ENCODE results near the gene CCDC73. TPM values are rescaled to one million over a fixed set of nuclear protein-coding genes. Genes with fewer than 3 reads are reported as not detected.

CCDC73 gene
- total RNA-seq = under 1 TPM in 1 of 4 donors, not detected in 3; 0.55 TPM

GRCh38 chr11:32794439-32794838, at the start of gene CCDC73:
Gene CCDC73, minus strand, starts transcription at chr11:32794662. Its CDS starts 34,419 bp downstream, at chr11:32760243.
- H3K27me3 ChIP-seq = no peaks in the 10 kb centered on the region
- H3K4me3 ChIP-seq = no peak within 1 kb of the TSS
- intact Hi-C loops (cut with DNase I; ENCODE audit: low total_unique reads) = no loop called here

GRCh38 chr11:32843544-32843943, 49.1 kb upstream of the CCDC73 start:
- H3K4me1 ChIP-seq = no peaks in the 10 kb centered on the region
- TF ChIP-seq, protein P1, sequence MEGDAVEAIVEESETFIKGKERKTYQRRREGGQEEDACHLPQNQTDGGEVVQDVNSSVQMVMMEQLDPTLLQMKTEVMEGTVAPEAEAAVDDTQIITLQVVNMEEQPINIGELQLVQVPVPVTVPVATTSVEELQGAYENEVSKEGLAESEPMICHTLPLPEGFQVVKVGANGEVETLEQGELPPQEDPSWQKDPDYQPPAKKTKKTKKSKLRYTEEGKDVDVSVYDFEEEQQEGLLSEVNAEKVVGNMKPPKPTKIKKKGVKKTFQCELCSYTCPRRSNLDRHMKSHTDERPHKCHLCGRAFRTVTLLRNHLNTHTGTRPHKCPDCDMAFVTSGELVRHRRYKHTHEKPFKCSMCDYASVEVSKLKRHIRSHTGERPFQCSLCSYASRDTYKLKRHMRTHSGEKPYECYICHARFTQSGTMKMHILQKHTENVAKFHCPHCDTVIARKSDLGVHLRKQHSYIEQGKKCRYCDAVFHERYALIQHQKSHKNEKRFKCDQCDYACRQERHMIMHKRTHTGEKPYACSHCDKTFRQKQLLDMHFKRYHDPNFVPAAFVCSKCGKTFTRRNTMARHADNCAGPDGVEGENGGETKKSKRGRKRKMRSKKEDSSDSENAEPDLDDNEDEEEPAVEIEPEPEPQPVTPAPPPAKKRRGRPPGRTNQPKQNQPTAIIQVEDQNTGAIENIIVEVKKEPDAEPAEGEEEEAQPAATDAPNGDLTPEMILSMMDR (IDR thresholded peaks at IDR 0.05) = no peak
- intact Hi-C loops (cut with DNase I; ENCODE audit: low total_unique reads) = no loop called here
- H3K27ac ChIP-seq = no peak overlapping the region
- DNase-seq = no peak
- H3K9me3 ChIP-seq = no peaks in the 10 kb centered on the region
- H3K36me3 ChIP-seq = no peaks in the 10 kb centered on the region
- H3K27me3 ChIP-seq = no peaks in the 10 kb centered on the region
- H3K4me3 ChIP-seq = no peak overlapping the region

More at GRCh38 chr11:32794439-32794838, at the start of gene CCDC73:
- no peaks in the 10 kb centered on the region for H3K36me3 ChIP-seq
- no peaks in the 10 kb centered on the region for H3K9me3 ChIP-seq
- no peak for DNase-seq
- TF ChIP-seq POLR2A (IDR thresholded peaks at IDR 0.05) = no peak
- TF ChIP-seq, protein P1 (IDR thresholded peaks at IDR 0.05) = no peak
- H3K4me1 ChIP-seq = no peaks in the 10 kb centered on the region
- no peak within 1 kb of the TSS for H3K27ac ChIP-seq

DNA sequence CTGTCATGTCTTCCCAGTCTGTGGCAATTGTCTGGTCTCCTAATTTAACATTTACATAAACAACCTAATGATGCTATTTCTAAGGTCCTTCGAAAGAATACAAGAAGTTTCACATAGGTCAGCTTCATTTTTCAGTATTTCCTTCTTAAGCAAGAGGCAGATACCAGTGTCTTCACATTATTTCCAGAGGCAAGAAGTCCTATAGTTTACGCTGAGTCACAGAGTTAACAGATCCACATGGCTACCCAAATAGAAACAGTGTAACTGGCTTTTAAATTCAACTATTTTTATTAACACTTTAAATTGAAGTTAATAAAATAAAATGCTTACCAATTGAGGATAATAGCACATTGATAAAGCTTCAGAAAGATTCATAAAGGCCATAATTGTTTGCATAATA, 46.1 kb upstream of the CCDC73 start:
- DNase-seq = no peak
- TF ChIP-seq, protein P1 (IDR thresholded peaks at IDR 0.05) = no peak
- no peak for TF ChIP-seq POLR2A (IDR thresholded peaks at IDR 0.05)
- Histone ChIP-seq H3K27me3 (no peaks in the 10 kb centered on the region), H3K27ac (no peak overlapping the region), H3K36me3 (no peaks in the 10 kb centered on the region), H3K9me3 (no peaks in the 10 kb centered on the region), H3K4me3 (no peak overlapping the region), H3K4me1 (no peaks in the 10 kb centered on the region)
- intact Hi-C loops (cut with DNase I; ENCODE audit: low total_unique reads) = no loop called here

DNA sequence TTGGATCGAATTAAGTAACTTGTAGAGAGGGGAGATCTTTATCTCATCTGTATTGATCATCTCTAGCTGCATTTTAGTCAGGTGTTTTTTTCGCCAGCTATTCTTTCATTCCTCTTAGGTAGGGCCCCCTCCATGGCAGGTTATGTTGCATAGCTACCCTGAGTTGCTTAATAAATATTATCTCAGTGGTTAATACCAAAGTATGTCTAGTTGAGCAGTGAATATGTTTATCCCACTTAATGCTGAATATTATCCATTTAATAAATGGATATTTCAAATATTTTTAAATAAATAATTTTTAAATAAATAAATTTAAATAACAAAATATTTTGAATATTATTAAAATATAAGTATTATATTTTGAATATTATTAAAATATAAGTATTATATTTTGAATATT, 44.8 kb upstream of the CCDC73 start:
- no peak for DNase-seq
- Histone ChIP-seq H3K27ac (no peak overlapping the region), H3K4me3 (no peak overlapping the region), H3K4me1 (no peaks in the 10 kb centered on the region), H3K9me3 (no peaks in the 10 kb centered on the region), H3K36me3 (no peaks in the 10 kb centered on the region), H3K27me3 (no peaks in the 10 kb centered on the region)
- intact Hi-C loops (cut with DNase I; ENCODE audit: low total_unique reads) = no loop called here
- no peak for TF ChIP-seq POLR2A (IDR thresholded peaks at IDR 0.05)
- TF ChIP-seq, protein P1 (IDR thresholded peaks at IDR 0.05) = no peak

DNA sequence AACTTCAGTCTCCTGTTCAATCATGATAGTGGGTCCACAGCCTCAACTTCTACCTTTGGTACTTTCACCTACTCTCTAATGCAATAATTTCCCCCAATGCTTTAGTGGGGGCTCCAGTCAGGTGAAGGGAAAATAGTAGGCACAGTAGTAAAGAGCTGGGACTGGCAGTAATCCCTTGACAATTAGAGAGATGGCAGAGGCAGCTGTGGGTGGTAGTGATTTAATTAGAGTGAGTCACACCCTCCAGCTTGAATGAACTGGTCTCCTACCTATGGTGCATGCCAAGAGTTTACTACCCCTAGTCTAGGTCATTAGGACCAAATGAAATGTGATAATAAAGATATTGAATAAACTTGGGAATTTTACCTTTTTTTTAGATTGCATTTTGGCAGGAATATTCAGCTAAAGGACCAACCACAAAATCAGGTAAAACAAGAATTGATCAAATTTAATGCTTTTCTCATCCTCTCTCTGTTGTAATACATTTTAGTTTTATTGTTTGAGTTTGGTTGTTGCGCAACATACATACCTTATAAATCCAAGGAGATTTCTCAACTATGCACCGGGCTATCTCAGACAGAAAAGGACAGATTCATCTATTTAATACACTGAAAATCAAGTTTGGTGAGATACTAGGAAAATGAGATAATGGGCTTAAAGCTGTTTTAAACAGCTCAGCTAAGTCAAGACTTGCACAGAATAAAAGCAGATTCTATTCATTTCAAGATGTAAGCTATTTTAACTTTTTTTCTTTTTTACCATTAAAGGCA, 44.2 kb upstream of the CCDC73 start:
- Histone ChIP-seq H3K9me3 (no peaks in the 10 kb centered on the region), H3K36me3 (no peaks in the 10 kb centered on the region), H3K4me1 (no peaks in the 10 kb centered on the region), H3K27me3 (no peaks in the 10 kb centered on the region), H3K4me3 (no peak overlapping the region), H3K27ac (no peak overlapping the region)
- no peak for DNase-seq
- intact Hi-C loops (cut with DNase I; ENCODE audit: low total_unique reads) = no loop called here
- no peak for TF ChIP-seq POLR2A (IDR thresholded peaks at IDR 0.05)
- TF ChIP-seq, protein P1 (IDR thresholded peaks at IDR 0.05) = no peak

Measured in uterus (tissue), 4 donors.